ENCODE data around the gene AQP9. TPM values are rescaled to one million over a fixed set of nuclear protein-coding genes. Genes with fewer than 3 reads are reported as not detected.

AQP9 gene
- total and polyA plus RNA-seq, 8 donors: 0.30 to 6.0 (median 1.5) TPM; not detected in 1

DNA sequence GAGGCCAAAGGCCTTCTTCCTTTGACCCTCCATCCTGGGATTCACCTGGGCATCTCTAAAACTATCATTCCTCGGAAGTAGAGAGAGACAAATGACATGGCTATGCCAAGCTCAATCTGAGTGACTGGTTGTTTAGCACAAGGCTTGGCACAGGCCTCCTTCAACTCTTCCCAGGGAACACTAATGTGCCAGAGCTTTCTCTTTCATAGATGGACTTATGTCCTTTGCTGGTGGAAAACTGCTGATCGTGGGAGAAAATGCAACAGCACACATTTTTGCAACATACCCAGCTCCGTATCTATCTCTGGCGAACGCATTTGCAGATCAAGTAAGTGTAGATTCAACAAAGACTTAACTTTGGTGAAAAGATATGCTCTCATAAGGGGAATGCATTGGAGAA lies 36.5 kb downstream of the AQP9 start:
- TF ChIP-seq POLR2AphosphoS5 (IDR thresholded peaks at IDR 0.05) (no peak), POLR2A (IDR thresholded peaks at IDR 0.05) (no peak), CTCF (IDR thresholded peaks at IDR 0.05) (no peak), EP300 (IDR thresholded peaks at IDR 0.05) (no peak)
- intact Hi-C loops (cut with DNase I; ENCODE audit: low total_unique reads): no loop called here
- H3K9me3 ChIP-seq: no peaks in the 10 kb centered on the region
- H3K36me3 ChIP-seq: no peaks in the 10 kb centered on the region
- no peak for DNase-seq
- no peak overlapping the region for H3K27ac ChIP-seq
- no peaks in the 10 kb centered on the region for H3K4me1 ChIP-seq
- H3K4me3 ChIP-seq: no peak overlapping the region
- H3K27me3 ChIP-seq: peaks cover 0 to 5% (median 0%) of the 10 kb centered on the region in 3 donors
- WGBS, 5 donors: 80 to 93% (median 88%) methylated on average over 5 of the region's 5 CpGs

DNA sequence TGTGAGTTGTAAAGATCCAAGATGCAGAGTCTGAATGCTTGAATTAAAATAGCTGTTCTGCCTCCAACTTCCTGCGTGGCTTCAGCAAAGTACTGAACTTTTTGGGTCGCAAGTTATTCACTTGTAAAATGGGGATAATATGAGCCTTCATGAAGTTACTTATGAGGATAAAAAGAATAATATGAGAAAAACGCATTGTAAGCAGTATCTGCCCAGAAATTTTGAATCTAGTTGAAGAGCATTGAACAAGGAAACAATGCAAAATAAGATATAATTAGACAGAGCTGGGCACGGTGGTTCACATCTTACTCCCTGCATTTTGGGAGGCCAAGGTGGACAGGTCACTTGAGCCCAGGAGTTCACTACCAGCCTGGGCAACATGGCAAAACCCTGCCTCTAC lies 37.8 kb downstream of the AQP9 start:
- H3K4me3 ChIP-seq: no peak overlapping the region
- no peaks in the 10 kb centered on the region for H3K36me3 ChIP-seq
- intact Hi-C loops (cut with DNase I; ENCODE audit: low total_unique reads): no loop called here
- no peak overlapping the region for H3K27ac ChIP-seq
- H3K4me1 ChIP-seq: no peaks in the 10 kb centered on the region
- DNase-seq: no peak
- H3K9me3 ChIP-seq: no peaks in the 10 kb centered on the region
- peaks cover 0 to 5% (median 0%) of the 10 kb centered on the region in 3 donors for H3K27me3 ChIP-seq
- 80 to 91% (median 84%) methylated on average over 4 of the region's 4 CpGs for WGBS, 5 donors
- TF ChIP-seq POLR2AphosphoS5 (IDR thresholded peaks at IDR 0.05) (no peak), POLR2A (IDR thresholded peaks at IDR 0.05) (no peak), EP300 (IDR thresholded peaks at IDR 0.05) (no peak), CTCF (IDR thresholded peaks at IDR 0.05) (no peak)

DNA sequence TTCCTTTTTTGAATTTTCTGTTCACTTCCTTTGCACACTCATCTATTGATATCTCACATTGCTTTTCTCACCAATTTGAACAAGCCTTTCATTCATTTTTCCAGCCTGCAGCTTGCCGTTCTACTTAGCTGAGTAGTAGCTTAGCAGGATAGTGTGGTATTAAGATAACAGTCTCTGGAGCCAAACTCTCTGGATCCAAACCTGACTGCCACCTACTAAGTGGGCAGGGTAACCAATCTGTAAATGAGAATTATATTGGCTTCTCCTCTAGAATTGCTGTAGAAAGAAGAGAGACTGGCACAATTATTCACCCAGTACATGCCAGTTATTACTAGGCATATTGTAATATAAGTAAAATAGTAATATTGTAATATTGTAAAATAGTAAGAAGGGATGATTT lies 40.5 kb downstream of the AQP9 start:
- H3K36me3 ChIP-seq: no peaks in the 10 kb centered on the region
- no peaks in the 10 kb centered on the region for H3K9me3 ChIP-seq
- no peak for TF ChIP-seq POLR2AphosphoS5 (IDR thresholded peaks at IDR 0.05)
- no peak for TF ChIP-seq EP300 (IDR thresholded peaks at IDR 0.05)
- no peak for TF ChIP-seq CTCF (IDR thresholded peaks at IDR 0.05)
- no peak for TF ChIP-seq POLR2A (IDR thresholded peaks at IDR 0.05)
- no peaks in the 10 kb centered on the region for H3K4me1 ChIP-seq
- no peak overlapping the region for H3K27ac ChIP-seq
- DNase-seq: no peak
- WGBS, 5 donors: 11 to 62% (median 46%) methylated on average over 1 of the region's 1 CpG
- peaks cover 0 to 10% (median 0%) of the 10 kb centered on the region in 3 donors for H3K27me3 ChIP-seq
- intact Hi-C loops (cut with DNase I; ENCODE audit: low total_unique reads): no loop called here
- H3K4me3 ChIP-seq: no peak overlapping the region

DNA sequence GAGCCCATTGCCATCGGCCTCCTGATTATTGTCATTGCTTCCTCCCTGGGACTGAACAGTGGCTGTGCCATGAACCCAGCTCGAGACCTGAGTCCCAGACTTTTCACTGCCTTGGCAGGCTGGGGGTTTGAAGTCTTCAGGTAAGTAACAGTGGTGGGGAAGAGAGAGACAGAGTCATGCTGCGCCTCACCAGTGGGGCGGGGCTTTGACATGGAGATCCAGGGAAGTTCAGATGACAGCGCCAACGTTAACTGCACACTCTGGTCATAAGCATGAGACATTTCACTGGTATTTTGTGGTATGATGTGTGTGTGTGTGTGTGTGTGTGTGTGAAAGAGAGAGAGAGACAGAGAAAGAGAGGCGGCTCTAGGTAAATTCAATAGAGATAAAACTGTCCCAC lies 41.0 kb downstream of the AQP9 start:
- no peaks in the 10 kb centered on the region for H3K36me3 ChIP-seq
- no peak for DNase-seq
- WGBS, 5 donors: 84 to 92% (median 89%) methylated on average over 7 of the region's 7 CpGs
- peaks cover 0 to 10% (median 0%) of the 10 kb centered on the region in 3 donors for H3K27me3 ChIP-seq
- H3K4me3 ChIP-seq: no peak overlapping the region
- H3K4me1 ChIP-seq: no peaks in the 10 kb centered on the region
- TF ChIP-seq POLR2AphosphoS5 (IDR thresholded peaks at IDR 0.05) (no peak), CTCF (IDR thresholded peaks at IDR 0.05) (no peak), EP300 (IDR thresholded peaks at IDR 0.05) (no peak), POLR2A (IDR thresholded peaks at IDR 0.05) (no peak)
- H3K27ac ChIP-seq: no peak overlapping the region
- intact Hi-C loops (cut with DNase I; ENCODE audit: low total_unique reads): no loop called here
- no peaks in the 10 kb centered on the region for H3K9me3 ChIP-seq

Measured in stomach (tissue), 9 donors.